Activated CD8-positive, alpha-beta memory T cell treated with anti-CD3 and anti-CD28 coated beads, Interleukin-2, amount 50 U/mL, for 1 hour (primary cell): ENCODE data around the gene COL5A3.
"Not testable (repeated sequence)": the region's sequence is repeated elsewhere in the genome, so short reads cannot be mapped to it uniquely, and the experiment has no call there.

Experiments used
- DNase-seq: peaks from one replicate; pipeline ENCODE4 v3.0.0-alpha.2; 2020; ENCODE audit errors: extremely low read depth

Gene COL5A3

DNA sequence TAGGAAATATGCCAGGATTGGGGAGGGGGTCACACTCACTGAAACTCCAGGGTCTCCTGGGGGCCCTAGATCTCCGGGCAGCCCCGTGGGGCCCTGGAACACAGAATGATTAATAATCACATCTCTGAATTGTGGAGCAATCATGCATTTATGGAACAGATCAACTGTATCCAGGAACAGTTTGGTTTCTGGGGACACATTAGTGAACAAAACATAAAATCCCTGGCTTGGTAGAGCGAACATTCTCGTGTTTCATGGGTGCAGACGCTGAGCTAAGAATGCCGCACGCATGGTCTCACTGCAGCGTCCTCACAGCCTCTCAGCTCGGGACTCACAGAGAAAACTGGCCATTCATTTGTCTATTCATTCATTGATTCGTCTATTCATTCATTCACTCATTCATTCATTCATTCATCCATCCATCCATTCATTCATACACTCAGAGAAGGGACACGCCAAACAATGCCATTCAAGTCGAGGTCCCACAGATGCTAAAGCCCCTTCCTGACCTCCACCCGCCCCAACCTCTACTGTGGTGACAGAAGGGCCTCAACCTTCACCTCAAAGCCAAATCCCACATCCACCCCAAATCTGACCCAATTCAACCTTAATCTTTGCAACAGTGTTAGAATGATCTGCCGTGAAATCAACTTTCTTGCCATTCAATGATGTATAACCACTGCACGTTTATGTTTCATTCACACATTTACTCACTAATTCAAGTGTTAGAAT lies 39.0 kb downstream of the COL5A3 start:
- DNase-seq = no peak

DNA sequence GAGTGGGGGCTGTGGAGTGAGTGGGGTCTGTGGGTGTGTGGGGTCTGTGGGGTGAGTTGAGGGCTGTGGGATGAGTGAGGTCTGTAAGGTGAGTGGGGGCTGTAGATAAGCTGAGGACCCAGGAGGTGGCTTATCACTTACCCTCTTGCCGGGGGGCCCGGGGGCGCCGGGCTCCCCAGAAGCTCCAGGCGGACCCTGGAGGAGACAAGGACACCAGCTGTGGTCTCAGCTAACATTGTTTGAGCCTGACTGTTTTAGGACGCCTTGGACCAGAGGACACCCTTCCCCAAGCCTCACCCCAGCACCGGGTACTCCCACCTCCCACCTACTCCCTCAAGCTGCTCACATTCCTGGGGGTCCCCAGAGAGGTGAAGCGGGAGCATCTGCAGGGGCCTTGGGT lies 39.8 kb downstream of the COL5A3 start:
- no peak for DNase-seq

DNA sequence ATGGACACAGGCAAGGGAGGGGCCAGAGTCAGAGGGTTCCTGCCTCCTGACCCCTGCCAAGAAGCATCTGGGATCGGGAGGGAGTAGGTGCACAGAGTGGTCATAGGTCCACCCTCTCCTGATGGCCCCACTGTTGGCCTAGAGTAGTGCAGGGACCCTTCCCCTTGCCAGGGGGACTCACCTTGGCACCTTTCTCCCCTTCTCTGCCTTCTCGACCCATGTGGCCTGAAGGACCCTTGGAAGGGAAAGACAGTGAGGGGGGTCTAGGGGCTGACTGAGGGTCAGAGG lies 40.7 kb downstream of the COL5A3 start:
- no peak for DNase-seq

GRCh38 chr19:9968820-9969687 lies 41.2 kb downstream of the COL5A3 start:
- no peak for DNase-seq

GRCh38 chr19:9967326-9967725 lies 43.0 kb downstream of the COL5A3 start:
- no peak for DNase-seq

DNA sequence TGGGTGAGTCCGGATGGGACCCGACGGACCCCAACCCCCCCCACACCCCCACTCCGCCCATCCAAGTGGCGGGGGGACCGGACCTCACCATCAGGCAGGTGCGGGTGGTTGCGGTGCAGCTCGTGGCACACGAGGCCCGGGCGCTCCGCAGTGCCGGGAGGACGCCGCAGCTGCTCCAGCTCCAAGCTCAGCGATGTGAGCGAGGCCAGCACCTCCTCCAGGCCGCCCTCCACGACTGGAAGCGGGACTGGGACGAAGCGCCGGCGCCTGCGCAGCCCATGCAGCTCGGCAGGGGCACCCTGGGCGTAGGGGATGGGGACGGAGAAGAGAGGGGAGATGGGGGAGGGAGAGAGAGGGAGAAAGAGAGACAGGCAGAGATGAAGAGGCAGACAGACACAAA lies 43.9 kb downstream of the COL5A3 start:
- no peak for DNase-seq

DNA sequence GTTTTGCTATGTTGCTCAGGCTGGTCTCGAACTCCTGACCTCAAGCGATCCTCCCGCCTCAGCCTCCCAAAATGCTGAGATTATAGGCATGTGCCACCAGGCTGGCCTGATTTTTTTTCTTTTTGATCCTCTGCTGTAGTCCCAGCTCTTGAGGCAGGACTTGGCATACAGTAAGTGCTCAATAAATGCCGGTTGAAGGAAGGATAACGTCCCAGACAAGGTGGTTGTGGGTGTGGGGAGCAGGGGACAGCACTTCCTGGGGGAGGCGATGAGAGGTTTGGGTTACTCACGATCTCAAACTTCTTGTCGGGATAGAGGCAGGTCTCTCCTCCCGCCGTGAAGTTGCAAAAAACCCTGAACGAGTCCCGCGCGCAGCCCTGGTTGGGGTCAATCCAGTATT lies 44.3 kb downstream of the COL5A3 start:
- DNase-seq = no peak

DNA sequence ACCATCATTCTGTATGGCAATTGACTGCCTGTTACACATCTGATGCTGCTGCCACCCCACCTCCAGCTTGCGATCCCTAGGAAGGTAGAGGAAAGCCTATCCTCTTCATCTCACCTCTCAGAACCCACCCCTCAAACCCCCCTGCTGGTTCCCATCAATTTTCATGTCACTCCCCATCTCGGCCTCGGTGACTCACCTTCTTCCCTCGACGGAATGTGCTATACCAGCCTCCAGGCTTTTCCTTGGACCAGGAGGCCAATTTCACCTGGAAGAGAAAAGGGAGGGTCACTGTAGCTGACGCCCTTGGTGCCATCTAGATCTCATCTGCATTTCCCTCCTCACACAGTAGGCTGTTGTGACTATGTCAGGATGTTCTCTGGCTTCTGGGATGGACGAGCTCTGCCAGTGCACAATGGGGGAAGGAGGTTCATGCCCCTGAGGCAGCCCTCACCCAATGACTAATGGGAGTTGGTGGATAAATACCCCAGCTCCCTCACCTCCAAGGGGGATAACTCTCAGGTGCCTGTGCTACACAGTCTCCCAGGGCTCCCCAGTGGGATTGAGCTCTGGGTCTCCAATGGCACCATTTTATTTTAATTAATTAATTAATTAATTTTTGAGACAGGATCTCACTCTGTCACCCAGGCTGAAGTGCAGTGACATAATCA lies 47.5 kb downstream of the COL5A3 start:
- no peak for DNase-seq

DNA sequence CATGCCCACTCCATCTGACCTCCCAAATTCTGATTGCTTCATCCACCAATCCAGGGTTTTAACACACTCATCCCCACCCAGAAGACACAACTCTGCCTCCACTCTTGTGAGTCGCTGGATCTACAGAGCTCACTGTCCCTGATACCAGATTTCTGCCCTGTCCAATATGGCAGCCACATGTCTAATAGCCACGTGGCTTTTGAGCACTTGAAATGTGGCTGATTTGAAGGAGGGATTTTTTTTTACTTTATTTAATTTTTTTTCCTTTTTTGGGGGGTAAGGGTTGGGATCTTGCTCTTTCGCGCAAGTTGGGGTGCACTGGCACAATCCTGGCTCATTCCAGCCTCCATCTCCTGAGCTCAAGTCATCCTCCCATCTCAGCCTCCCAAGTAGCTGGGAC lies 49.2 kb downstream of the COL5A3 start:
- no peak for DNase-seq

DNA sequence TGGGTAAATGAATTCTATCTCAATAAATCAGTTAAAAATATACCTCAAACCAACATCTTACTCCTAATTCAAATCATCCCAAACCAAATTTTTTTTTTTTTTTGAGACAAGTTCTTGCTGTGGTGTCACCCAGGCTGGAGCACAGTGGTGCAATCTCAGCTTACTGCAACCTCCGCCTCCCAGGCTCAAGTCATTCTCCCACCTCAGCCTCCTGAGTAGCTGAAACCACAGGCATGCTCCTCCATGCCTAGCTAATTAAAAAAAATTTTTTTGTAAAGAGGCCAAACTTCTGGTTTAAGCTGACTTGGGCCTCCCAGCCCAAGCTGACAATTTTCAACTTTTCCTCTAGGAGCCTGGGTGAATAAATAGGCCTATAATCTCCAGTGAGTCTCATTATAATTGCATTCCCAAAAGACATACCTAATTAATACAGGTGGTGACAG lies 51.9 kb downstream of the COL5A3 start:
- DNase-seq = no peak

GRCh38 chr19:9956956-9957355 lies 53.3 kb downstream of the COL5A3 start:
- DNase-seq = no peak

GRCh38 chr19:9953802-9954542 lies 56.3 kb downstream of the COL5A3 start:
- DNase-seq = no peak

DNA sequence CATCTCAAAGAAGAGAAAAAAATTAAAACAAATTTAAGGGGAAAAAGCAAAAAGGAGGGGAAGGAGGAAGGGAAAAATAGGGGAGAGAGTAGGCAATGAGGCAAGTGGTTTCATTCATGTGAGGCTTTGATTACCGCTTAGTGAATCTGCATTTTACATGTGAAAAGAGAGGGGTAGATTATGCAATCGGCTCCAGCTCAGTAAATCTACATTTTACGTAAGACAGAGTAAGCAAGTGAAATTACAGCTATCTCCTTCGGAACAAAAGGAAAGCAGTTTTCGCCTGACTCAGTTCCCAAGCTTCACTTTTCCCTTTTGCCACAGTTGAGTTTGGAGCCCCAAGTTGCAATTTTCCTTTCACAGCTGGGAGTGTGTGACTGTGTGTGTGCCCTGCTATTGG lies 58.0 kb downstream of the COL5A3 start:
- DNase-seq = no peak

- no peak for DNase-seq
These were observed 62.9 kb downstream of the COL5A3 start for GRCh38 chr19:9947441-9947840.

DNA sequence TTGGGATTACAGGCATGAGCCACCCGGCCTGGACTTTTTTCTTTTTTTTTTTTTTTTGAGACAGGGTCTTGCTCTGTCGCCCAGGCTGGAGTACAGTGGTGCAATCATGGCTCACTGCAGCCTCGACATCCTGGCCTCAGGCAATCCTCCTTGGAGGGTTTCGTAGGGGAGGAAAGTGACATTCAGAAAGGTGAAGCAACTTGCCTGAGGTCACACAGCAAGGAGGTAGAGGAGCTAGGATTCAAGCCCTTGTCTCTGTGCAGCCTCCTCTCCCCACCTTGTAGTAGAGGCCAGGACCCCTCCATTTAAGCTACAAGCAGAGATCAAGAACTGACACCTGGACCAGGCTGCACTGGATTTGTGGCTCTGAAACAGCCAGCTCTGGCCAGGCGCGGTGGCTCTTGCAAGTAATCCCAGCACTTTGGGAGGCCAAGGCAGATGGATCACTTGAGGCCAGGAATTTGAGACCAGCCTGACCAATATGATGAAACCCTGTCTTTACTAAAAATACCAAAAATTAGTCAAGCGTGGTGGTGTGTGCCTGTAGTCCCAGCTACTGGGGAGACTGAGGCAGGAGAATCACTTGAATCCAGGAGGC lies 63.7 kb downstream of the COL5A3 start:
- not testable (repeated sequence) for DNase-seq

GRCh38 chr19:9945319-9945966 lies 64.9 kb downstream of the COL5A3 start:
- DNase-seq = no peak

GRCh38 chr19:9943744-9944143 lies 66.6 kb downstream of the COL5A3 start:
- DNase-seq = no peak

- no peak for DNase-seq
These were observed 68.6 kb downstream of the COL5A3 start for GRCh38 chr19:9941671-9942070.

GRCh38 chr19:9941231-9941630 lies 69.1 kb downstream of the COL5A3 start:
- DNase-seq = no peak

- DNase-seq = no peak
These were observed 69.5 kb downstream of the COL5A3 start for GRCh38 chr19:9940778-9941177.

DNA sequence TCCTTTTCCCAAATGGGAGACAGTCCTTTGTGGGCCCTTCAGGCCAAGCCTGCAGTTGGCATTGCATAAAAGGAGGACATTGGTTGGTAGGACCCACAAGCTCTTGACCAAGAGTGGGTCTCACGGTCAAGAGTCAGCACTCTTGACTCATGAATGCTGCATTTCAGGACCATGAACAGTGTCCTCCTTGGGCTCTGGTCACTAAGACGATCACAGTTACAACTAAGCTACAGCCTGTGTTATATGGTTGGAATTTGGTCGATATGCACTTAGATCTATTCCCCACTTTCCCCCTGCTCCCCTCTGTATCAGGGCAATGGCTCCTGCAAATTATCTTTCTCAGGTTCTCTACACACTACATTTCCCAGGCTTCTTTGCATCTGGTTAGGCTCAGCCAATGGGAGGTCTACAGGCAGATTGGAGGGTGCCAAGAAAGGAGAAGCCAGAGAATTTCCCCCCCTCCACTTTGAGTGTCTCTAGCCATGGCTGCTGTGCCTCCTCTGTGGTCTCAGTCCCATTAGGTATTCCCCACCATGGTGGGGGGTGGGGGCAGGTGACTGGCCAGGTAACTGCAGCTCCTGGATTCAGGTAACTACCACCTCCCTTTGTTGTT lies 70.9 kb downstream of the COL5A3 start:
- no peak for DNase-seq
